Panc1 (cell line): ENCODE results near the gene RNF224. TPM values are rescaled to one million over a fixed set of nuclear protein-coding genes. Genes with fewer than 3 reads are reported as not detected.

ENCODE experiments used
- ATAC-seq: fragments of 200-7000 bp; cut with Tn5 transposase; 2 replicates; pipeline ENCODE4 v1.9.1; 2020; ENCODE audit warnings: mild to moderate bottlenecking, moderate library complexity
- BruUV-seq: library from RNA; stranded (reverse); fragments of 400-500 nt; replicated peaks from 2 replicates; lab custom pipeline; 2021; lab: Mats Ljungman, UMichigan
- CTCF ChIA-PET: fragments of 300-600 bp; sonication (Branson Sonifier 250); formaldehyde crosslinking; loops from one replicate; lab custom pipeline; 2022; ENCODE audit warnings: antibody characterized with exemption; lab: Charles Lee
- POLR2A ChIA-PET: fragments of 300-600 bp; sonication (Branson Sonifier 250); formaldehyde crosslinking; loops from one replicate; lab custom pipeline; 2022; ENCODE audit warnings: antibody characterized with exemption; lab: Charles Lee
- DNase-seq: peaks from one replicate; pipeline ENCODE4 v3.0.0-alpha.2; 2010; ENCODE audit warnings: low read depth, low spot score
- H3K27ac ChIP-seq: 2 replicates; pipeline ENCODE4 v1.5.1; 2011; ENCODE audit warnings: mild to moderate bottlenecking, low read length, inconsistent platforms
- H3K27me3 ChIP-seq: fragments of 200-500 bp; sonication (Bioruptor generic); 2 replicates; pipeline ENCODE4 v1.6.0; 2014; ENCODE audit warnings: low read length, inconsistent platforms; ENCODE audit not compliant: control insufficient read depth, insufficient read depth
- H3K36me3 ChIP-seq: fragments of 200-500 bp; sonication (Bioruptor generic); 2 replicates; pipeline ENCODE4 v1.5.1; 2014; ENCODE audit warnings: inconsistent platforms, mild to moderate bottlenecking, low read length, moderate library complexity; ENCODE audit not compliant: control insufficient read depth, insufficient read depth
- H3K4me1 ChIP-seq: 2 replicates; pipeline ENCODE4 v1.5.1; 2011; ENCODE audit warnings: inconsistent platforms, mild to moderate bottlenecking, low read length, moderate library complexity; ENCODE audit not compliant: control insufficient read depth, insufficient read depth
- H3K4me3 ChIP-seq, 2 experiments: 2 replicates each; pipeline ENCODE4 v1.5.1; 2011 to 2012; ENCODE audit warnings: low read depth in 2 of 2, low read length in 2 of 2, mild to moderate bottlenecking in 2 of 2, inconsistent platforms in 1 of 2, moderate library complexity in 1 of 2
- H3K9me3 ChIP-seq: fragments of 200-500 bp; sonication (Bioruptor generic); 2 replicates; pipeline ENCODE4 v1.5.1; 2014; ENCODE audit warnings: low read depth, mild to moderate bottlenecking, inconsistent platforms, low read length, moderate library complexity; ENCODE audit not compliant: control insufficient read depth, insufficient read depth
- POLR2AphosphoS5 ChIP-seq: IDR thresholded peaks from 2 replicates; pipeline ENCODE4 v1.6.1; 2012; ENCODE audit warnings: mild to moderate bottlenecking, low read depth, low read length, moderate library complexity
- SIN3A ChIP-seq: IDR thresholded peaks from 2 replicates; pipeline ENCODE4 v1.6.1; 2012; ENCODE audit warnings: low read depth, mild to moderate bottlenecking, low read length, moderate library complexity, borderline replicate concordance; ENCODE audit not compliant: insufficient read depth
- TCF7L2 ChIP-seq: IDR thresholded peaks from 2 replicates; pipeline ENCODE4 v1.6.1; 2011; ENCODE audit warnings: mild to moderate bottlenecking, low read depth, low read length, inconsistent platforms
- in situ Hi-C: cut with HindIII; loops from 2 replicates; pipeline ENCODE4 v1.10.0; 2016; ENCODE audit warnings: low sequenced_read_pairs, low pct_unique_long_range_greater_than_20kb
- intact Hi-C: fragments of 100-400 bp; cut with micrococcal nuclease; formaldehyde crosslinking; loops from one replicate; pipeline ENCODE4 v1.10.0; 2022; ENCODE audit not compliant: unreplicated experiment
- total RNA-seq: library from RNA; stranded (reverse); gene quantifications from one replicate; pipeline ENCODE4 v1.2.1, GENCODE V29; 2021; ENCODE audit not compliant: unreplicated experiment
- TF ChIP-seq, protein P1 (sequence below): fragments of 450-650 bp; IDR thresholded peaks from 2 replicates; pipeline ENCODE4 v1.5.1; 2017; ENCODE audit warnings: mild to moderate bottlenecking
- TF ChIP-seq, protein P2 (sequence below), 2 experiments: IDR thresholded peaks; 2 replicates each; pipeline ENCODE4 v1.6.1; 2011 to 2012; ENCODE audit warnings: low read depth in 2 of 2, control low read depth in 1 of 2, low read length in 1 of 2, mild to moderate bottlenecking in 1 of 2, moderate library complexity in 1 of 2; ENCODE audit not compliant: insufficient read depth in 1 of 2

Gene RNF224
- total RNA-seq, 1 experiment from 2014 or later, result 0.15 TPM

DNA sequence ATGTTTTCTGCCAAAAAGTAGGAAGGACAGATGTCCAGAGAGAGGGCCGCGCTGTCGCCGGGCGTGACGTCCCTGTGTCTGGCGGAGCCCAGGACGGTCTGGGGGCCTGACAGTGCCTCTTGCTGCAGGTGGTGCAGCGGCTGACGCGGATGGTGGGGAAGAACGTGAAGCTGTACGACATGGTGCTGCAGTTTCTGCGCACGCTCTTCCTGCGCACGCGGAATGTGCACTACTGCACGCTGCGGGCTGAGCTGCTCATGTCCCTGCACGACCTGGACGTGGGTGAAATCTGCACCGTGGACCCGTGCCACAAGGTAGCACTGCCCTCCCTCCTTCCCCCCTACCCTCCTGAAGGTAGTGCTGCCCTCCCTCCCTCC lies 35.6 kb downstream of the RNF224 start:
- ChIA-PET CTCF (no interaction called here), POLR2A (no interaction called here)
- ATAC-seq (no peak), DNase-seq (no peak)
- in situ Hi-C loops, result no loop called here
- Histone ChIP-seq H3K27me3 (no peaks in the 10 kb centered on the region), H3K27ac (no peak overlapping the region), H3K4me3 (no peak overlapping the region), H3K4me1 (no peaks in the 10 kb centered on the region), H3K36me3 (0 out of 2 replicates have a peak, but pooled peaks cover 3% of the 10 kb centered on the region), H3K9me3 (no peaks in the 10 kb centered on the region)
- no TSS peak for BruUV-seq
- intact Hi-C loops, result no loop called here
- TF ChIP-seq SIN3A (no peak), TCF7L2 (no peak), POLR2AphosphoS5 (no peak)
- TF ChIP-seq, protein P1, sequence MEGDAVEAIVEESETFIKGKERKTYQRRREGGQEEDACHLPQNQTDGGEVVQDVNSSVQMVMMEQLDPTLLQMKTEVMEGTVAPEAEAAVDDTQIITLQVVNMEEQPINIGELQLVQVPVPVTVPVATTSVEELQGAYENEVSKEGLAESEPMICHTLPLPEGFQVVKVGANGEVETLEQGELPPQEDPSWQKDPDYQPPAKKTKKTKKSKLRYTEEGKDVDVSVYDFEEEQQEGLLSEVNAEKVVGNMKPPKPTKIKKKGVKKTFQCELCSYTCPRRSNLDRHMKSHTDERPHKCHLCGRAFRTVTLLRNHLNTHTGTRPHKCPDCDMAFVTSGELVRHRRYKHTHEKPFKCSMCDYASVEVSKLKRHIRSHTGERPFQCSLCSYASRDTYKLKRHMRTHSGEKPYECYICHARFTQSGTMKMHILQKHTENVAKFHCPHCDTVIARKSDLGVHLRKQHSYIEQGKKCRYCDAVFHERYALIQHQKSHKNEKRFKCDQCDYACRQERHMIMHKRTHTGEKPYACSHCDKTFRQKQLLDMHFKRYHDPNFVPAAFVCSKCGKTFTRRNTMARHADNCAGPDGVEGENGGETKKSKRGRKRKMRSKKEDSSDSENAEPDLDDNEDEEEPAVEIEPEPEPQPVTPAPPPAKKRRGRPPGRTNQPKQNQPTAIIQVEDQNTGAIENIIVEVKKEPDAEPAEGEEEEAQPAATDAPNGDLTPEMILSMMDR, result no peak
- TF ChIP-seq, protein P2, sequence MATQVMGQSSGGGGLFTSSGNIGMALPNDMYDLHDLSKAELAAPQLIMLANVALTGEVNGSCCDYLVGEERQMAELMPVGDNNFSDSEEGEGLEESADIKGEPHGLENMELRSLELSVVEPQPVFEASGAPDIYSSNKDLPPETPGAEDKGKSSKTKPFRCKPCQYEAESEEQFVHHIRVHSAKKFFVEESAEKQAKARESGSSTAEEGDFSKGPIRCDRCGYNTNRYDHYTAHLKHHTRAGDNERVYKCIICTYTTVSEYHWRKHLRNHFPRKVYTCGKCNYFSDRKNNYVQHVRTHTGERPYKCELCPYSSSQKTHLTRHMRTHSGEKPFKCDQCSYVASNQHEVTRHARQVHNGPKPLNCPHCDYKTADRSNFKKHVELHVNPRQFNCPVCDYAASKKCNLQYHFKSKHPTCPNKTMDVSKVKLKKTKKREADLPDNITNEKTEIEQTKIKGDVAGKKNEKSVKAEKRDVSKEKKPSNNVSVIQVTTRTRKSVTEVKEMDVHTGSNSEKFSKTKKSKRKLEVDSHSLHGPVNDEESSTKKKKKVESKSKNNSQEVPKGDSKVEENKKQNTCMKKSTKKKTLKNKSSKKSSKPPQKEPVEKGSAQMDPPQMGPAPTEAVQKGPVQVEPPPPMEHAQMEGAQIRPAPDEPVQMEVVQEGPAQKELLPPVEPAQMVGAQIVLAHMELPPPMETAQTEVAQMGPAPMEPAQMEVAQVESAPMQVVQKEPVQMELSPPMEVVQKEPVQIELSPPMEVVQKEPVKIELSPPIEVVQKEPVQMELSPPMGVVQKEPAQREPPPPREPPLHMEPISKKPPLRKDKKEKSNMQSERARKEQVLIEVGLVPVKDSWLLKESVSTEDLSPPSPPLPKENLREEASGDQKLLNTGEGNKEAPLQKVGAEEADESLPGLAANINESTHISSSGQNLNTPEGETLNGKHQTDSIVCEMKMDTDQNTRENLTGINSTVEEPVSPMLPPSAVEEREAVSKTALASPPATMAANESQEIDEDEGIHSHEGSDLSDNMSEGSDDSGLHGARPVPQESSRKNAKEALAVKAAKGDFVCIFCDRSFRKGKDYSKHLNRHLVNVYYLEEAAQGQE (IDR thresholded peaks at IDR 0.05; ENCODE audit: insufficient read depth in 1 of 2, low read depth in 2 of 2, low read length in 1 of 2), result no peak

DNA sequence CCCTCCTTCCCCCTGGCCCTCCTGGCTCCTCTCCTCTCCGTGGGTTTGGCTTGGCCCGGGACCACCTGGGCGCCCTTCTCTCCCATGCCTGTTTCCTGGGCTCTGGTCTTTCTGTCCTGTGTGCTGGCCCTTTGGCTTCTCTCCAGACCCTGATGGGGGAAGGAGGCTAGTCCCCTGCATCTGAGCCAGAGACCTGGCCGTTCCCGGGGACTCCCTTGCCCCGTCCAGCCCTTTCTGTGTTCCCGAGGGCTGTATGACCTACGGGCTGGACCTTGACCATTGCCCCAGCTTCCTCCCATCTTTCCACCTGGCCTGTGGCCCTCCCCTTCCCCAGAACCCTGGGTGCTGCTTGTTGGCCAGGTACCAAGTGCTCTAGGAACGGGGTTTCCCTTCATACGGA lies 36.2 kb downstream of the RNF224 start:
- Histone ChIP-seq H3K36me3 (0 out of 2 replicates have a peak, but pooled peaks cover 3% of the 10 kb centered on the region), H3K9me3 (no peaks in the 10 kb centered on the region), H3K27ac (no peak overlapping the region), H3K4me1 (no peaks in the 10 kb centered on the region), H3K4me3 (no peak overlapping the region), H3K27me3 (no peaks in the 10 kb centered on the region)
- POLR2A ChIA-PET, result no interaction called here
- ATAC-seq, result no peak
- TF ChIP-seq SIN3A, result no peak
- TF ChIP-seq POLR2AphosphoS5, result no peak
- TF ChIP-seq TCF7L2, result no peak
- TF ChIP-seq, protein P2 (IDR thresholded peaks at IDR 0.05; ENCODE audit: insufficient read depth in 1 of 2, low read depth in 2 of 2, low read length in 1 of 2), result no peak
- TF ChIP-seq, protein P1, result no peak
- in situ Hi-C loops, result no loop called here
- BruUV-seq, result no TSS peak
- intact Hi-C loops, result no loop called here
- CTCF ChIA-PET, result no interaction called here
- DNase-seq, result no peak
